ENCODE results near the gene NEDD4. TPM values are rescaled to one million over a fixed set of nuclear protein-coding genes. Genes with fewer than 3 reads are reported as not detected.
"Not testable (repeated sequence)": the region's sequence is repeated elsewhere in the genome, so short reads cannot be mapped to it uniquely, and the experiment has no call there.

NEDD4 gene
- polyA plus RNA-seq, 1 of the 3 experiments (the other 2 are of a cell fraction) = 12.9 TPM

GRCh38 chr15:55786341-55786740, 207.1 kb downstream of the NEDD4 start:
- Histone ChIP-seq H2AFZ (ENCODE audit: low read depth) (no peak overlapping the region), H3K36me3 (replicated peaks in 1 of 2; ENCODE audit: control insufficient read depth in 1 of 2, insufficient read depth in 2 of 2, low read length in 1 of 2) (no peaks in the 10 kb centered on the region), H3F3A (replicated peaks; ENCODE audit: insufficient read depth) (no peaks in the 10 kb centered on the region), H3K27ac (ENCODE audit: low read depth in 2 of 2, low read length in 1 of 2) (no peak overlapping the region), H3K9ac (no peak overlapping the region), H4K20me1 (ENCODE audit: insufficient read depth) (no peaks in the 10 kb centered on the region), H3K4me1 (ENCODE audit: control insufficient read depth in 1 of 2, insufficient read depth in 2 of 2, low read depth in 1 of 2, low read length in 1 of 2) (peaks cover 0 to 23% of the 10 kb centered on the region in 2 experiments; a peak in 2 of 4 replicates), H3K4me2 (no peak overlapping the region), H3K9me2 (no peaks in the 10 kb centered on the region), H3K79me2 (ENCODE audit: insufficient read depth) (no peaks in the 10 kb centered on the region), H3K4me3 (ENCODE audit: low read depth in 2 of 2, low read length in 1 of 2) (no peak overlapping the region), H3K27me3 (ENCODE audit: insufficient read depth) (no peaks in the 10 kb centered on the region), H3K9me3 (no peaks in the 10 kb centered on the region)
- TF ChIP-seq FOXM1 (IDR thresholded peaks at IDR 0.05; ENCODE audit: low read depth) = no peak
- TF ChIP-seq USF1 (IDR thresholded peaks at IDR 0.05; ENCODE audit: borderline replicate concordance, low read depth) = no peak
- no peak for TF ChIP-seq TAF1 (IDR thresholded peaks at IDR 0.05; ENCODE audit: borderline replicate concordance, low read depth, low read length)
- TF ChIP-seq EZH2phosphoT487 (IDR thresholded peaks at IDR 0.05; ENCODE audit: borderline replicate concordance, low read depth) = no peak
- no peak for TF ChIP-seq PBX3 (IDR thresholded peaks at IDR 0.05)
- no peak for TF ChIP-seq GABPA (IDR thresholded peaks at IDR 0.05; ENCODE audit: low read depth)
- no peak for TF ChIP-seq NFIC (IDR thresholded peaks at IDR 0.05; ENCODE audit: borderline replicate concordance)
- TF ChIP-seq JUND (IDR thresholded peaks at IDR 0.05) = no peak
- no peak for TF ChIP-seq RFX5 (IDR thresholded peaks at IDR 0.05; ENCODE audit: low read length)
- TF ChIP-seq GATA2 (CRISPR knock-in tag; IDR thresholded peaks at IDR 0.05) = no peak
- TF ChIP-seq IRF3 (IDR thresholded peaks at IDR 0.05; ENCODE audit: low read depth, low read length) = no peak
- no peak for TF ChIP-seq REST (IDR thresholded peaks at IDR 0.05; ENCODE audit: low read depth, low read length)
- TF ChIP-seq CTCF (IDR thresholded peaks at IDR 0.05) = no peak
- no peak for TF ChIP-seq NRF1 (IDR thresholded peaks at IDR 0.05; ENCODE audit: low read depth, low read length)
- TF ChIP-seq RXRA (IDR thresholded peaks at IDR 0.05; ENCODE audit: borderline replicate concordance, low read depth) = no peak
- CTCF ChIA-PET = interaction anchor here (1.2 to 1.7 kb wide), 3 partner anchors 12 to 138 kb away, joined by 5 to 9 read pairs (median 8); no protein-coding TSS in a partner anchor
- WGBS (ENCODE audit: low lambda C conversion rate) = 62% methylated on average over 3 of the region's 3 CpGs
- POLR2A ChIA-PET = no interaction called here
- DNase-seq = no peak

- H3K27me3 ChIP-seq (ENCODE audit: insufficient read depth); H3K4me2 ChIP-seq; H3K4me3 ChIP-seq (ENCODE audit: low read depth in 2 of 2, low read length in 1 of 2); H3F3A ChIP-seq (replicated peaks; ENCODE audit: insufficient read depth); H4K20me1 ChIP-seq (ENCODE audit: insufficient read depth); H3K79me2 ChIP-seq (ENCODE audit: insufficient read depth); H3K9me3 ChIP-seq; H3K27ac ChIP-seq (ENCODE audit: low read depth in 2 of 2, low read length in 1 of 2); DNase-seq; H3K9me2 ChIP-seq; H3K36me3 ChIP-seq (replicated peaks in 1 of 2; ENCODE audit: control insufficient read depth in 1 of 2, insufficient read depth in 2 of 2, low read length in 1 of 2); POLR2A ChIA-PET; H2AFZ ChIP-seq (ENCODE audit: low read depth); H3K9ac ChIP-seq: not testable (repeated sequence)
- WGBS (ENCODE audit: low lambda C conversion rate) = 85% methylated on average over 9 of the region's 9 CpGs
- peaks cover 0 to 23% of the 10 kb centered on the region in 2 experiments; a peak in 2 of 4 replicates for H3K4me1 ChIP-seq (ENCODE audit: control insufficient read depth in 1 of 2, insufficient read depth in 2 of 2, low read depth in 1 of 2, low read length in 1 of 2)
- CTCF ChIA-PET = interaction anchor here (1.6 to 1.7 kb wide), 2 partner anchors 11 to 14 kb away, joined by 8 to 9 read pairs; no protein-coding TSS in a partner anchor
Measured at GRCh38 chr15:55785593-55785992, 207.8 kb downstream of the NEDD4 start.
